B cell (primary cell): ENCODE measurements around the gene TCF7L1. TPM values are rescaled to one million over a fixed set of nuclear protein-coding genes. Genes with fewer than 3 reads are reported as not detected.

ENCODE experiments used
- ATAC-seq: fragments of 200-7000 bp; cut with Tn5 transposase; one replicate; pipeline ENCODE4 v1.10.0; 2021; ENCODE audit warnings: low read depth, mild to moderate bottlenecking, moderate number of reproducible peaks, moderate library complexity
- CTCF ChIA-PET: fragments of 350-600 bp; sonication (Branson Sonifier 250); formaldehyde crosslinking; loops from one replicate; lab custom pipeline; 2021; ENCODE audit warnings: antibody characterized with exemption, inconsistent platforms; lab: Charles Lee
- POLR2A ChIA-PET: fragments of 350-600 bp; sonication (Branson Sonifier 250); formaldehyde crosslinking; loops from one replicate; lab custom pipeline; 2021; ENCODE audit warnings: antibody characterized with exemption; lab: Charles Lee
- DNase-seq: peaks from one replicate; pipeline ENCODE4 v3.0.0; 2013
- H2AFZ ChIP-seq: 2 replicates; pipeline ENCODE4 v1.6.1; 2012; ENCODE audit warnings: mild to moderate bottlenecking, low read depth, low read length; ENCODE audit not compliant: insufficient read depth, poor library complexity, severe bottlenecking
- H3K27ac ChIP-seq, 2 donors: 1 replicate in 1 of 2; 2 replicates in 1 of 2; pipeline ENCODE4 v1.5.1; 2012 to 2013; ENCODE audit warnings: low read length in 2 of 2, mild to moderate bottlenecking in 2 of 2, moderate library complexity in 1 of 2
- H3K27me3 ChIP-seq, 4 experiments: fragments of 200-600 bp in 1 of 4; sonication (generic) in 1 of 4; replicated peaks in 1 of 4; 1 replicate in 2 of 4; 2 replicates in 2 of 4; pipeline versions ENCODE4 v1.6.1 to v1.7.0; 2013 to 2016; ENCODE audit warnings: low read length in 3 of 4, mild to moderate bottlenecking in 2 of 4, mixed read lengths in 1 of 4, moderate library complexity in 1 of 4; ENCODE audit not compliant: insufficient read depth in 4 of 4, control insufficient read depth in 3 of 4; ENCODE audit errors: control extremely low read depth in 1 of 4
- H3K36me3 ChIP-seq, 2 experiments: replicated peaks in 1 of 2; 1 replicate in 1 of 2; 2 replicates in 1 of 2; pipeline versions ENCODE4 v1.6.1 to v1.7.1; 2013; ENCODE audit warnings: low read length in 1 of 2; ENCODE audit not compliant: insufficient read depth in 2 of 2, control insufficient read depth in 1 of 2; ENCODE audit errors: control extremely low read depth in 1 of 2, extremely low read depth in 1 of 2
- H3K4me1 ChIP-seq, 2 donors: fragments of 200-600 bp in 1 of 2; sonication (generic) in 1 of 2; 1 replicate in 1 of 2; 2 replicates in 1 of 2; pipeline versions ENCODE4 v1.5.1 to v1.6.1; 2013 to 2017; ENCODE audit warnings: low read length in 2 of 2; ENCODE audit not compliant: control insufficient read depth in 2 of 2, insufficient read depth in 2 of 2
- H3K4me2 ChIP-seq: replicated peaks from 2 replicates; pipeline ENCODE3; 2012; ENCODE audit warnings: mild to moderate bottlenecking, low read depth, low read length; ENCODE audit not compliant: poor library complexity, severe bottlenecking
- H3K4me3 ChIP-seq, 5 experiments: fragments of 200-600 bp in 1 of 5; sonication (generic) in 1 of 5; 1 replicate in 3 of 5; 2 replicates in 2 of 5; pipeline versions ENCODE4 v1.5.1 to v1.7.0; 2011 to 2016; ENCODE audit warnings: low read length in 4 of 5, mild to moderate bottlenecking in 4 of 5, low read depth in 2 of 5, control low read depth in 1 of 5, moderate library complexity in 1 of 5; ENCODE audit not compliant: insufficient read depth in 1 of 5; ENCODE audit errors: control extremely low read depth in 1 of 5, extremely low read depth in 1 of 5
- H3K79me2 ChIP-seq: fragments of 200-600 bp; sonication (generic); one replicate; pipeline ENCODE4 v1.6.0; 2016; ENCODE audit warnings: low read length; ENCODE audit not compliant: control insufficient read depth, insufficient read depth
- H3K9ac ChIP-seq: fragments of 200-600 bp; sonication (generic); 2 replicates; pipeline ENCODE4 v1.6.1; 2017; ENCODE audit warnings: mild to moderate bottlenecking, low read length, moderate library complexity
- H3K9me3 ChIP-seq, 3 donors: one replicate each; pipeline versions ENCODE4 v1.6.1 to v1.7.1; 2013; ENCODE audit warnings: low read length in 2 of 3; ENCODE audit not compliant: control insufficient read depth in 2 of 3, insufficient read depth in 1 of 3; ENCODE audit errors: control extremely low read depth in 1 of 3
- H4K20me1 ChIP-seq: 2 replicates; pipeline ENCODE4 v1.6.0; 2012; ENCODE audit warnings: mild to moderate bottlenecking, low read length; ENCODE audit not compliant: insufficient read depth, control insufficient read depth, poor library complexity, severe bottlenecking
- H3K27ac Mint-ChIP-seq: one replicate; pipeline ENCODE4 v1.8.0; 2021; ENCODE audit warnings: mixed read lengths
- H3K27me3 Mint-ChIP-seq: one replicate; pipeline ENCODE4 v1.8.0; 2021; ENCODE audit warnings: mixed read lengths
- H3K4me1 Mint-ChIP-seq: one replicate; pipeline ENCODE4 v1.8.0; 2021; ENCODE audit warnings: mixed read lengths
- H3K4me3 Mint-ChIP-seq: one replicate; pipeline ENCODE4 v1.8.0; 2021; ENCODE audit warnings: mixed read lengths
- H3K9me3 Mint-ChIP-seq: one replicate; pipeline ENCODE4 v1.8.0; 2022; ENCODE audit warnings: mixed read lengths; ENCODE audit not compliant: insufficient read depth
- EZH2 ChIP-seq: IDR thresholded peaks from 2 replicates; pipeline ENCODE4 v1.6.1; 2012; ENCODE audit warnings: borderline replicate concordance, low read depth, mild to moderate bottlenecking, moderate library complexity, low read length; ENCODE audit not compliant: insufficient read depth, poor library complexity, severe bottlenecking
- WGBS: methylation state at CpG from one replicate; pipeline ENCODE4 v1.1.5; 2013; ENCODE audit warnings: missing lambda C conversion rate; ENCODE audit not compliant: insufficient coverage; 5-methylcytosine and 5-hydroxymethylcytosine counted together
- intact Hi-C: fragments of 100-400 bp; cut with micrococcal nuclease; formaldehyde crosslinking; loops from one replicate; pipeline ENCODE4 v1.10.0; 2022
- polyA plus RNA-seq: library from polyadenylated mRNA; depleted of rRNA; stranded (reverse); fragments of >200 nt; gene quantifications from 2 replicates; pipeline ENCODE4 v1.2.3, GENCODE V29; 2012
- total RNA-seq, 2 donors: library from RNA; stranded (reverse); fragments of 120-200 nt in 1 of 2; gene quantifications; 1 replicate in 1 of 2; 2 replicates in 1 of 2; pipeline versions ENCODE4 v1.2.3 to v1.2.4, GENCODE V29; 2013 to 2022
- TF ChIP-seq, protein P1 (sequence below): fragments of 200-600 bp; IDR thresholded peaks from one replicate; pipeline ENCODE4 v1.8.0; 2022; ENCODE audit warnings: antibody characterized with exemption, mild to moderate bottlenecking

The TCF7L1 gene
- total and polyA plus RNA-seq, 2 donors (not counting 1 experiment from before 2014, with no cell fraction given) = 0.67 to 0.81 TPM

DNA sequence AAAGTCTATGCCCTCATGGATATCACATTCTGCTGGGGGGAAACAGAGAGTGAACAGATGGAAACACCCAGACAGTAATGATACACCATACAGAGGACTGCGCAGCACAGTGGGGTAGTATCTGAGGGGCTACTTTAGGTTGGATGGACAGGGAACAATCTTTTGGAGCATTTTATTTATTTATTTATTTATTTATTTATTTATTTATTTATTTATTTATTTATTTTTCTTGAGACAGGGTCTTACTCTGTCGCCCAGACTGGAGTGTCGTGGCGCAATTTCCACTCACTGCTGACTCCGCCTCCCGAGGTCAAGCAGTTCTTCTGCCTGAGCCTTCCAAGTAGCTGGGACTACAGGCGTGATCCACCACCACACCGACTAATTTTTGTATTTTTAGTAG is 105.4 kb downstream of the TCF7L1 start:
- no peak for TF ChIP-seq EZH2
- TF ChIP-seq, protein P1, sequence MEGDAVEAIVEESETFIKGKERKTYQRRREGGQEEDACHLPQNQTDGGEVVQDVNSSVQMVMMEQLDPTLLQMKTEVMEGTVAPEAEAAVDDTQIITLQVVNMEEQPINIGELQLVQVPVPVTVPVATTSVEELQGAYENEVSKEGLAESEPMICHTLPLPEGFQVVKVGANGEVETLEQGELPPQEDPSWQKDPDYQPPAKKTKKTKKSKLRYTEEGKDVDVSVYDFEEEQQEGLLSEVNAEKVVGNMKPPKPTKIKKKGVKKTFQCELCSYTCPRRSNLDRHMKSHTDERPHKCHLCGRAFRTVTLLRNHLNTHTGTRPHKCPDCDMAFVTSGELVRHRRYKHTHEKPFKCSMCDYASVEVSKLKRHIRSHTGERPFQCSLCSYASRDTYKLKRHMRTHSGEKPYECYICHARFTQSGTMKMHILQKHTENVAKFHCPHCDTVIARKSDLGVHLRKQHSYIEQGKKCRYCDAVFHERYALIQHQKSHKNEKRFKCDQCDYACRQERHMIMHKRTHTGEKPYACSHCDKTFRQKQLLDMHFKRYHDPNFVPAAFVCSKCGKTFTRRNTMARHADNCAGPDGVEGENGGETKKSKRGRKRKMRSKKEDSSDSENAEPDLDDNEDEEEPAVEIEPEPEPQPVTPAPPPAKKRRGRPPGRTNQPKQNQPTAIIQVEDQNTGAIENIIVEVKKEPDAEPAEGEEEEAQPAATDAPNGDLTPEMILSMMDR = no peak
- Histone ChIP-seq H3K27me3 (peaks cover 0 to 18% (median 3%) of the 10 kb centered on the region in 4 experiments), H2AFZ (no peak overlapping the region), H3K36me3 (no peaks in the 10 kb centered on the region), H3K4me1 (no peaks in the 10 kb centered on the region), H3K4me3 (no peak overlapping the region), H3K9ac (no peak overlapping the region), H4K20me1 (no peaks in the 10 kb centered on the region), H3K4me2 (no peak overlapping the region), H3K27ac (no peak overlapping the region), H3K79me2 (no peaks in the 10 kb centered on the region), H3K9me3 (no peaks in the 10 kb centered on the region)
- Mint-ChIP-seq H3K9me3 (no peaks in the 10 kb centered on the region), H3K27me3 (peaks cover 43% of the 10 kb centered on the region), H3K27ac (no peak overlapping the region), H3K4me1 (no peaks in the 10 kb centered on the region), H3K4me3 (no peak overlapping the region)
- POLR2A ChIA-PET = no interaction called here
- intact Hi-C loops = no loop called here
- DNase-seq (no peak), ATAC-seq (no peak)
- CTCF ChIA-PET = no interaction called here
- WGBS = 98% methylated on average over 5 of the region's 8 CpGs

DNA sequence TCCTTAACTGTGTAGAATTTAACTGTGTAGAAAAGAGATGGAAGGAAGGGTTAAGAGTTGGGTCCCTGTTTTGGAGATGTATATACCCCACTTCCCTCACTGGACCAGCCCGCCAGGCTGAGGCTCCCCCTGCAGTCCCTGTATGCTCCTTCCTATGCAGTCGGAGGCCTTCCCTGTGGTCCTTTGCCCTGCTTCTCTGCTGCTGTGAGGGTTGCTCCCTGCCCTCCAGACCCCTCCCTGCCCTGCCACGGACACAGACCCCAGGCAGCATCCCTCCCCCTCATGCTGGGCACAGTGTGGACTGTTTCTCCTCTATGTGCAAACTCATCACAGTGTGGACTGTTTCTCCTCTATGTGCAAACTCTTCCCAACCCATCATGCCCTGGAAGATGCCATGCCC is 105.9 kb downstream of the TCF7L1 start:
- Histone ChIP-seq H2AFZ (no peak overlapping the region), H3K9me3 (no peaks in the 10 kb centered on the region), H3K27ac (no peak overlapping the region), H3K4me2 (no peak overlapping the region), H3K4me3 (no peak overlapping the region), H3K36me3 (no peaks in the 10 kb centered on the region), H3K4me1 (no peaks in the 10 kb centered on the region), H3K9ac (no peak overlapping the region), H3K79me2 (no peaks in the 10 kb centered on the region), H3K27me3 (peaks cover 0 to 18% (median 3%) of the 10 kb centered on the region in 4 experiments), H4K20me1 (no peaks in the 10 kb centered on the region)
- POLR2A ChIA-PET = no interaction called here
- ATAC-seq = no peak
- Mint-ChIP-seq H3K27ac (no peak overlapping the region), H3K4me1 (no peaks in the 10 kb centered on the region), H3K27me3 (peaks cover 46% of the 10 kb centered on the region), H3K4me3 (no peak overlapping the region), H3K9me3 (no peaks in the 10 kb centered on the region)
- TF ChIP-seq EZH2 = no peak
- TF ChIP-seq, protein P1 = no peak
- intact Hi-C loops = no loop called here
- CTCF ChIA-PET = no interaction called here
- no peak for DNase-seq
- WGBS = 84% methylated on average over 3 of the region's 3 CpGs
